Uterus (tissue), 4 donors: ENCODE data around the gene FBXW7. TPM values are rescaled to one million over a fixed set of nuclear protein-coding genes. Genes with fewer than 3 reads are reported as not detected.

ENCODE experiments used
- DNase-seq, 2 donors: peaks; one replicate each; pipeline ENCODE4 v3.0.0-alpha.2; 2019 to 2020
- H3K27ac ChIP-seq, 2 donors: fragments of 200-600 bp; sonication (generic); 1 replicate in 1 of 2; 2 replicates in 1 of 2; pipeline ENCODE4 v1.5.1; 2016 to 2018
- H3K27me3 ChIP-seq, 2 donors: fragments of 200-600 bp; sonication (generic); one replicate each; pipeline ENCODE4 v1.5.1; 2018 to 2019; ENCODE audit warnings: control low read depth in 1 of 2
- H3K36me3 ChIP-seq, 2 donors: fragments of 200-600 bp; sonication (generic); one replicate each; pipeline ENCODE4 v1.5.1; 2019; ENCODE audit warnings: control low read depth in 1 of 2
- H3K4me1 ChIP-seq, 2 donors: fragments of 200-600 bp; sonication (generic); one replicate each; pipeline ENCODE4 v1.5.1; 2018 to 2019; ENCODE audit warnings: control low read depth in 1 of 2
- H3K4me3 ChIP-seq, 2 donors: fragments of 200-600 bp; sonication (generic); 1 replicate in 1 of 2; 2 replicates in 1 of 2; pipeline ENCODE4 v1.5.1; 2018 to 2019; ENCODE audit warnings: mild to moderate bottlenecking in 1 of 2
- H3K9me3 ChIP-seq, 2 donors: fragments of 200-600 bp; sonication (generic); one replicate each; pipeline ENCODE4 v1.5.1; 2019; ENCODE audit warnings: control low read depth in 1 of 2
- POLR2A ChIP-seq, 2 donors: fragments of 450-650 bp; IDR thresholded peaks; one replicate each; pipeline ENCODE4 v1.6.1; 2016; ENCODE audit warnings: antibody characterized with exemption in 2 of 2, mild to moderate bottlenecking in 1 of 2, moderate library complexity in 1 of 2
- intact Hi-C: fragments of 100-400 bp; cut with DNase I; formaldehyde crosslinking; loops from one replicate; pipeline ENCODE4 v1.15.1; 2023; ENCODE audit warnings: low total_unique reads
- total RNA-seq, 4 donors: library from RNA; depleted of rRNA in 3 of 4; stranded (reverse); fragments of >200 nt in 3 of 4; gene quantifications; one replicate each; pipeline versions ENCODE4 v1.1.0 to v1.2.4, GENCODE V29; 2014 to 2023
- TF ChIP-seq, protein P1 (sequence below), 4 experiments: fragments of 200-600 bp in 2 of 4; fragments of 450-650 bp in 2 of 4; sonication (generic) in 2 of 4; IDR thresholded peaks; one replicate each; pipeline ENCODE4 v1.5.1; 2016 to 2019; ENCODE audit warnings: antibody characterized with exemption in 4 of 4, mild to moderate bottlenecking in 2 of 4, moderate library complexity in 1 of 4
- donor health status: DM: yes; HTN: yes; CAD: no.

The FBXW7 gene
- total RNA-seq, 4 donors from 2014 or later = 50.6 to 152 (median 90.8) TPM

DNA sequence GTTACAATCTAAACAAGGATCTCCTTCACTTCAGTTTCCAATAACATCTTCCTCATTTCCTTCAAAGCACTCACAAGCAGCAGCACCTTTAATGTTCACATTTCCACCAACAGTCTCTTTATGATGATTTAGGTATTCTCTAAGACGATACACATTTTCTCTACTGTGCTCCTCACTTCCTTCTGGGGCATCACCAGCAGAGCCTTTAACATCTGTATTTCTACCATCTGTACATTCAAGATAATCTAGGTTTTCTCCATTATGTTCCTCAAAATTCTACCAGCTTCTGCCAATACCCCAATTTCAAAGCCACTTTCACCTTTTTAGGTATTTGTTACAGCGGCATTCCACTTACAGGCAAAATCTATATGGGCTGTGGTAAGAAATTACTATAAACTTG, 80.6 kb downstream of the FBXW7 start:
- H3K36me3 ChIP-seq = no peaks in the 10 kb centered on the region
- intact Hi-C loops = no loop called here
- H3K4me1 ChIP-seq = no peaks in the 10 kb centered on the region
- DNase-seq = no peak
- H3K9me3 ChIP-seq = no peaks in the 10 kb centered on the region
- TF ChIP-seq POLR2A (IDR thresholded peaks at IDR 0.05) = no peak
- TF ChIP-seq, protein P1, sequence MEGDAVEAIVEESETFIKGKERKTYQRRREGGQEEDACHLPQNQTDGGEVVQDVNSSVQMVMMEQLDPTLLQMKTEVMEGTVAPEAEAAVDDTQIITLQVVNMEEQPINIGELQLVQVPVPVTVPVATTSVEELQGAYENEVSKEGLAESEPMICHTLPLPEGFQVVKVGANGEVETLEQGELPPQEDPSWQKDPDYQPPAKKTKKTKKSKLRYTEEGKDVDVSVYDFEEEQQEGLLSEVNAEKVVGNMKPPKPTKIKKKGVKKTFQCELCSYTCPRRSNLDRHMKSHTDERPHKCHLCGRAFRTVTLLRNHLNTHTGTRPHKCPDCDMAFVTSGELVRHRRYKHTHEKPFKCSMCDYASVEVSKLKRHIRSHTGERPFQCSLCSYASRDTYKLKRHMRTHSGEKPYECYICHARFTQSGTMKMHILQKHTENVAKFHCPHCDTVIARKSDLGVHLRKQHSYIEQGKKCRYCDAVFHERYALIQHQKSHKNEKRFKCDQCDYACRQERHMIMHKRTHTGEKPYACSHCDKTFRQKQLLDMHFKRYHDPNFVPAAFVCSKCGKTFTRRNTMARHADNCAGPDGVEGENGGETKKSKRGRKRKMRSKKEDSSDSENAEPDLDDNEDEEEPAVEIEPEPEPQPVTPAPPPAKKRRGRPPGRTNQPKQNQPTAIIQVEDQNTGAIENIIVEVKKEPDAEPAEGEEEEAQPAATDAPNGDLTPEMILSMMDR (IDR thresholded peaks at IDR 0.05) = no peak
- H3K27me3 ChIP-seq = no peaks in the 10 kb centered on the region
- no peak overlapping the region for H3K4me3 ChIP-seq
- no peak overlapping the region for H3K27ac ChIP-seq

DNA sequence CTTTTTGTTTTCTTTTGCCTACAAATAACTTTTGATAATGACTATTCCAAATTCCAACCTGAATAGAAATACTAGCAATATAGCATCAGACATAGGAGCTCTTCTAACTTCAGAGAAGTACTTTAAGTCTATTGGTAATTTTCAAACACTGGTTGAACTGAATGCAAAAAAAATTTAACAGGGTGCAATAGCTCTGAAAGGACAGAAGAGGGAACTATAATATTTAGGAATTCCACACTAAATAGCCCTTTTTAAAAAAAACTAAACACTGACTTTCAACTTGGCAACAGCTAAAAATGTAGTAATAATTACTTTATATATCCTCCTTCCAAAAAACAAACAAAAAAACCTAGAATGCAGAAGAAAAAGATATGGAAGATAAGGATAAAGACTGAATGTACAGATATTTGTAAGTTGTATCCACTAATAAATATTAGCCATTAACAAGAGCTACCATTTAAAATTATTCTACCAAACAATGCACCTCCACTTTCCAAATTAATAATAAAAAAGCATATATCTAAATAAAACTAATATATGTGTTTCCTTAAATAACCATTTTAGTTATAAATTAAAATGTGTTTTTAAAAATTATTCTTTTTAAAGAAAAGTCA, 81.4 kb downstream of the FBXW7 start:
- no peaks in the 10 kb centered on the region for H3K9me3 ChIP-seq
- TF ChIP-seq POLR2A (IDR thresholded peaks at IDR 0.05) = no peak
- TF ChIP-seq, protein P1 (IDR thresholded peaks at IDR 0.05) = peak in 2 of 4 experiments; percentile 33 to 39
- intact Hi-C loops = no loop called here
- no peak for DNase-seq
- no peak overlapping the region for H3K4me3 ChIP-seq
- H3K27ac ChIP-seq = no peak overlapping the region
- no peaks in the 10 kb centered on the region for H3K27me3 ChIP-seq
- no peaks in the 10 kb centered on the region for H3K4me1 ChIP-seq
- no peaks in the 10 kb centered on the region for H3K36me3 ChIP-seq

DNA sequence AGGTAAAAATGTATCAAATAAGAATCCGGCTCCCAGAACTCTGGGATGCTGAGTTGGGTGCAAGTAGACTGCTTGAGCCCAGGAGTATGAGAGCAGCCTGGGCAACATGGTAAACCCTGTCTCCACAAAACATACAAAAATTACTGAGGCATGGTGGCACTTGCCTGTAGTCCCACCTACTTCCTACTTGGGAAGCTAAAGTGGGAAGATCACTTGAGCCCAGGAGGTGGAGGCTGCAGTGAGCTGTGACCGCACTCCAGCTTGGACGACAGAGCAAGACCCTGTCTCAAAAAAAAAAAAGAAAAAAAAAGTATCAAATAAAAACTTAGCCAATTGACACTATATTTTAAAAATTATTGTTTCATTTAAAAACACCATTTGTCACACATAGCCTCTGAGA, 84.4 kb downstream of the FBXW7 start:
- no peaks in the 10 kb centered on the region for H3K27me3 ChIP-seq
- H3K36me3 ChIP-seq = no peaks in the 10 kb centered on the region
- H3K4me1 ChIP-seq = no peaks in the 10 kb centered on the region
- no peak for DNase-seq
- TF ChIP-seq POLR2A (IDR thresholded peaks at IDR 0.05) = no peak
- TF ChIP-seq, protein P1 (IDR thresholded peaks at IDR 0.05) = no peak
- intact Hi-C loops = no loop called here
- no peak overlapping the region for H3K27ac ChIP-seq
- no peaks in the 10 kb centered on the region for H3K9me3 ChIP-seq
- H3K4me3 ChIP-seq = no peak overlapping the region

DNA sequence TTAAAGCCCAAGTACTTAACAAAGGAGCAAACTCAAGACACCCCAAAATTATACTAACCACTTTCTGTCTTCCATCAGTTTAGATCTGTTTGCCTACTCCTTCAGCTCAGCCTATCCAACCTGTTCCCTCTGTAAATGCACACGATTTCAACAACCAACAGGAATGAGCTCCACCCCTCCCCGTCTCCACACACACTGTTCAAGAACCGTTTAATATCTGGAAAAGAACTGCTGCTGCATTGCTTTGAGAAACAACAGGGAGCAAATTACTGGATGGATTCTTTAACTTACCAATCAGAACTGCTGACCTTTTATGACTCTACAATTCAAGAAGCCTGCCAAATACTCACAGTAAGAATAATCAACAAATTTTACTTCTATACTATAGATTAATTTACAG, 87.0 kb downstream of the FBXW7 start:
- no peaks in the 10 kb centered on the region for H3K27me3 ChIP-seq
- DNase-seq = no peak
- no peak for TF ChIP-seq POLR2A (IDR thresholded peaks at IDR 0.05)
- TF ChIP-seq, protein P1 (IDR thresholded peaks at IDR 0.05) = no peak
- no peak overlapping the region for H3K4me3 ChIP-seq
- H3K27ac ChIP-seq = no peak overlapping the region
- intact Hi-C loops = no loop called here
- no peaks in the 10 kb centered on the region for H3K36me3 ChIP-seq
- no peaks in the 10 kb centered on the region for H3K9me3 ChIP-seq
- H3K4me1 ChIP-seq = no peaks in the 10 kb centered on the region

DNA sequence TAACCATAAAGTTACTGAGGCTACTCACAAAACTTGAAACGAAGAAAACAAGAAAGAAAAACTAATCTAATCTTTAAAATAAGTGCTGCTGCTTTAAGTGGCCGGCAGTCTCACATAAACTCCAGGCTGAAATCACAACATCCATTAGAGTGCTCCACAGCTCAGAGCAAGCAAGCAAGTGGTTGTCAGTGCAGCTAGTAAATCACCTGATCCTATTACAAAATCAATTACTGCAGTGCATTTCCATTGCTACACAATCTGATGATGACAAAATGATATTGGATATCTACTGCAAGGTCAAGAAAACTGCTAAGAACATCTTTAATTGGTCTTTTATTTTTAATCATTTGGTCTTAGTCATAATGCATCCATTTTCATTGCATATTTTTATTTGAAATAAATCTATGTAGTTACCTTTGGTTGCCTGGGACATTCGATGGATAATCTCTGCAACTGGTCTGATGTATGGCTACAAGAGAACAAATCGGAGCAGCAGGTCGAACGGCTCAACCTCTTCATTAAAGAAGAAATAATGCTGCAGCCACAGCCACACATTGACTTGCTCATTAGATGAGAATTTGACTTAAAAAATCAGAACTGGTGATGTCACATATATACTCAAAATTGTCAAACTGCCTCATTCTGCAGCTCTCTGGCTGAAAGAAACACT, 87.7 kb downstream of the FBXW7 start:
- no peaks in the 10 kb centered on the region for H3K9me3 ChIP-seq
- no peak for TF ChIP-seq POLR2A (IDR thresholded peaks at IDR 0.05)
- TF ChIP-seq, protein P1 (IDR thresholded peaks at IDR 0.05) = no peak
- no peaks in the 10 kb centered on the region for H3K36me3 ChIP-seq
- no peak overlapping the region for H3K27ac ChIP-seq
- H3K4me1 ChIP-seq = no peaks in the 10 kb centered on the region
- no peak for DNase-seq
- no peaks in the 10 kb centered on the region for H3K27me3 ChIP-seq
- intact Hi-C loops = no loop called here
- H3K4me3 ChIP-seq = no peak overlapping the region
